PC-9 (cell line): ENCODE measurements around the gene LRP1-AS. TPM values are rescaled to one million over a fixed set of nuclear protein-coding genes. Genes with fewer than 3 reads are reported as not detected.

Experiments
- BruUV-seq: library from RNA; stranded (reverse); fragments of 400-500 nt; replicated peaks from 2 replicates; lab custom pipeline; 2021; lab: Mats Ljungman, UMichigan
- CTCF ChIA-PET: fragments of 300-600 bp; sonication (Branson Sonifier 250); formaldehyde crosslinking; loops from one replicate; lab custom pipeline; 2022; ENCODE audit warnings: antibody characterized with exemption; lab: Charles Lee
- POLR2A ChIA-PET: fragments of 300-600 bp; sonication (Branson Sonifier 250); formaldehyde crosslinking; loops from one replicate; lab custom pipeline; 2022; ENCODE audit warnings: antibody characterized with exemption; ENCODE audit not compliant: unreplicated experiment; lab: Charles Lee
- DNase-seq, 2 experiments: peaks; one replicate each; pipeline versions ENCODE4 v3.0.0 to v3.0.0-alpha.2; 2015 to 2022; ENCODE audit warnings: mixed read lengths in 1 of 2
- H2AFZ ChIP-seq: fragments of 200-600 bp; sonication (generic); 2 replicates; pipeline ENCODE4 v1.8.1; 2017; ENCODE audit warnings: antibody characterized with exemption
- H3F3A ChIP-seq: fragments of 200-600 bp; sonication (generic); 2 replicates; pipeline ENCODE4 v1.8.1; 2017; ENCODE audit warnings: antibody characterized with exemption, mild to moderate bottlenecking, low read depth; ENCODE audit not compliant: insufficient read depth
- H3K27ac ChIP-seq: fragments of 200-600 bp; sonication (generic); 2 replicates; pipeline ENCODE4 v1.6.1; 2016; ENCODE audit warnings: mixed run types
- H3K27me3 ChIP-seq: fragments of 200-600 bp; sonication (generic); 2 replicates; pipeline ENCODE4 v1.6.1; 2016; ENCODE audit warnings: low read depth, mixed run types; ENCODE audit not compliant: insufficient read depth
- H3K36me3 ChIP-seq: fragments of 200-600 bp; sonication (generic); 2 replicates; pipeline ENCODE4 v1.6.1; 2016; ENCODE audit warnings: low read depth, mixed run types
- H3K4me1 ChIP-seq: fragments of 200-600 bp; sonication (generic); replicated peaks from 2 replicates; pipeline ENCODE4 v1.6.1; 2016; ENCODE audit warnings: mixed run types; ENCODE audit not compliant: insufficient read depth
- H3K4me2 ChIP-seq: fragments of 200-600 bp; sonication (generic); 2 replicates; pipeline ENCODE4 v1.6.1; 2017; ENCODE audit warnings: mixed run types
- H3K4me3 ChIP-seq: fragments of 200-600 bp; sonication (generic); 2 replicates; pipeline ENCODE4 v1.6.1; 2016; ENCODE audit warnings: mixed run types
- H3K79me2 ChIP-seq: fragments of 200-600 bp; sonication (generic); 2 replicates; pipeline ENCODE4 v1.6.1; 2017; ENCODE audit warnings: low read depth, mixed run types
- H3K9me2 ChIP-seq: fragments of 200-600 bp; sonication (generic); 2 replicates; pipeline ENCODE4 v1.8.1; 2017; ENCODE audit warnings: mild to moderate bottlenecking; ENCODE audit not compliant: insufficient read depth
- H3K9me3 ChIP-seq: fragments of 200-600 bp; sonication (generic); 2 replicates; pipeline ENCODE4 v1.8.1; 2016; ENCODE audit warnings: low read depth; ENCODE audit not compliant: insufficient read depth
- H4K20me1 ChIP-seq: fragments of 200-600 bp; sonication (generic); 2 replicates; pipeline ENCODE4 v1.8.1; 2017; ENCODE audit not compliant: insufficient read depth
- CTCF ChIP-seq: fragments of 200-600 bp; sonication (generic); conservative IDR thresholded peaks from 2 replicates; pipeline ENCODE4 v1.6.1; 2017; ENCODE audit warnings: mixed run types, antibody characterized with exemption, mild to moderate bottlenecking, moderate library complexity
- EZH2 ChIP-seq: fragments of 200-600 bp; sonication (generic); IDR thresholded peaks from 2 replicates; pipeline ENCODE4 v1.8.0; 2017; ENCODE audit warnings: antibody characterized with exemption, low read depth
- intact Hi-C: fragments of 100-400 bp; cut with micrococcal nuclease; formaldehyde crosslinking; loops from one replicate; pipeline ENCODE4 v1.10.0; 2022; ENCODE audit not compliant: unreplicated experiment
- total RNA-seq: library from RNA; stranded (reverse); gene quantifications from 2 replicates; pipeline ENCODE4 v1.2.3, GENCODE V29; 2021

LRP1-AS gene
- total RNA-seq, 1 experiment from 2014 or later, result not detected

- 0 out of 2 replicates have a peak, but pooled peaks cover 2% of the 10 kb centered on the region for H4K20me1 ChIP-seq
- ChIA-PET POLR2A (interaction anchor here (0.6 to 0.7 kb wide), 2 partner anchors 24 to 28 kb away, joined by 3 to 20 read pairs; no protein-coding TSS in a partner anchor), CTCF (no interaction called here)
- no peaks in the 10 kb centered on the region for H3K4me1 ChIP-seq
- H3K9me3 ChIP-seq, result no peaks in the 10 kb centered on the region
- no peaks in the 10 kb centered on the region for H3K27me3 ChIP-seq
- no peak for TF ChIP-seq EZH2
- no peak for TF ChIP-seq CTCF
- no peak overlapping the region for H3K27ac ChIP-seq
- no peak overlapping the region for H3K4me3 ChIP-seq
- H3K79me2 ChIP-seq, result no peaks in the 10 kb centered on the region
- BruUV-seq, result no TSS peak
- intact Hi-C loops, result no loop called here
- peaks cover 4% of the 10 kb centered on the region; the same call in 1 of the 2 replicates for H3K36me3 ChIP-seq
- H3K9me2 ChIP-seq, result no peaks in the 10 kb centered on the region
- H3F3A ChIP-seq, result peaks cover 21% of the 10 kb centered on the region
- H2AFZ ChIP-seq, result no peak overlapping the region
- no peak for DNase-seq
- no peak overlapping the region for H3K4me2 ChIP-seq
These were observed 49.9 kb downstream of the LRP1-AS start for GRCh38 chr12:57097554-57097835.

DNA sequence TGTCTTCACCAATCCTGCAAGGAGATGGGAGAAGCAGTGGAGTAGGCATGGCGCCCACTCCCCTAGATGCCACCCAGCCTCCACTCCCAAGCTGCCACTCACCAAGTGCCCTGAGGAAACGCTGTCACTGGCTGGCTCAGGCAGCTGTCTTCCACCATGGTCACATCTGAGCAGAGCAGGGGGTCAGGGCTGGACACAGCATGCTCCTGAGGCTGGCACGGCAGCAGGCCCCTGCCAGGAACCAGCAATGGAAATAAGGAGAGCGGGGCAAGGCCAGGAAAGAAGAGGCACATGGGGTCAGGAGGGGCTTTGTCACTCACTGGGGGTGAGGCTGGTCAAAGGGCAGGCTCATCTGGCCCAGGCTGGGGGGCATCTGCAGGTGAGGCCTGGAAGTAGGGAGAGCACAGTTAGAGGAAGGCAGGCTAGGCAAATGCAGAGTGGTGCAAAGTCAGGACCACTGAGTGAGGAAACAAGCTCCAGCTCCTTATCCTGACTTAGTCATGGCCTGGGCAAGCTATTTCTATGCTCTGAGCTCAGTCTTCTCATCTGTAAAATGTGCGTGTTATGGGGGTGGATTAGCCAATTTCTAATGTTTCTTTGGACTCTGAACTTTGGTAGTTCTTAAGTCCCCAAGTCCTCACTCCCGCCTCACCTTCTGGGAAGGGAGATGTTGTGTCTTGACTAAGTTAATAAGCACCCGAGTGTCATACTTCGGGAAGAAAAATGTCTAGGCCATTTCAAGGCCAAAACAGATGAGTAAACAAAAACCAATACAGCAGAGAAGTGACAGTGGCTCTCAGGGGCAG lies 50.5 kb downstream of the LRP1-AS start:
- intact Hi-C loops, result no loop called here
- CTCF ChIA-PET, result interaction anchor here (0.5 kb wide), 1 partner anchor 86 kb away, joined by 5 read pairs; no protein-coding TSS in a partner anchor
- Histone ChIP-seq H4K20me1 (0 out of 2 replicates have a peak, but pooled peaks cover 3% of the 10 kb centered on the region), H3K79me2 (no peaks in the 10 kb centered on the region), H3K4me1 (no peaks in the 10 kb centered on the region), H3K9me2 (no peaks in the 10 kb centered on the region), H3K9me3 (no peaks in the 10 kb centered on the region), H3K27me3 (no peaks in the 10 kb centered on the region), H3K27ac (no peak overlapping the region), H2AFZ (no peak overlapping the region), H3F3A (peaks cover 17% of the 10 kb centered on the region), H3K4me3 (no peak overlapping the region), H3K4me2 (no peak overlapping the region), H3K36me3 (peaks cover 4% of the 10 kb centered on the region; the same call in 1 of the 2 replicates)
- no TSS peak for BruUV-seq
- POLR2A ChIA-PET, result interaction anchor here (0.6 to 0.7 kb wide), 2 partner anchors 23 to 27 kb away, joined by 3 to 20 read pairs; no protein-coding TSS in a partner anchor
- no peak for DNase-seq
- TF ChIP-seq EZH2 (no peak), CTCF (no peak)

DNA sequence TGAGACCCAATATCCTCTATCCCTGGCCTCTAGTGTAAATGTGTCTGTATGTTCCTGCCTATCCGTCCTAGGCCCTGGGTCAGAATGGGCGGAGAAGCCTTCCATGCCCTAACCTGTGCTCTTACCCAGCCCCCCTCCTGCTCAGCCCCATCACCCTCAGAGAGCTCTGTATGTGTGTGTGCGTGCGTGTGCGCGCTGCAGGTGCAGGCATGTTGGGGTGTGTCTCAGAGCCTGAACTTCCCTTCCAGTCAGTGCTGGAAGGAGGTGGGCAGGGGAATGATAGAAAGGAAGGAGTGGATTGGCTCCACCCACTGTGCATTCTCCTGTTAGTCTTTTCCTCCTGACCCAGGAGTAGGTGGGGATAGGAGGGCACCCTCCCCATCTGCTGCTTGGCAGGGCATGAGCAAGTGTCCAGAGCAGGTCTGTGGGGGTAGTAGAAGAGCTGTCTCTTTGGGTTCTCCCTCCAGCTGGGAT lies 51.3 kb downstream of the LRP1-AS start:
- no peak overlapping the region for H3K4me2 ChIP-seq
- no peaks in the 10 kb centered on the region for H3K9me3 ChIP-seq
- DNase-seq, result no peak
- no peak overlapping the region for H3K27ac ChIP-seq
- no peaks in the 10 kb centered on the region for H3K4me1 ChIP-seq
- no peak overlapping the region for H2AFZ ChIP-seq
- ChIA-PET CTCF (interaction anchor here (0.5 kb wide), 1 partner anchor 87 kb away, joined by 5 read pairs; no protein-coding TSS in a partner anchor), POLR2A (interaction anchor here (0.5 kb wide), 1 partner anchor 32 kb away, joined by 4 read pairs; the partner anchor contains the start of gene LRP1)
- 0 out of 2 replicates have a peak, but pooled peaks cover 3% of the 10 kb centered on the region for H4K20me1 ChIP-seq
- no peaks in the 10 kb centered on the region for H3K79me2 ChIP-seq
- no TSS peak for BruUV-seq
- no peak overlapping the region for H3K4me3 ChIP-seq
- H3K9me2 ChIP-seq, result no peaks in the 10 kb centered on the region
- intact Hi-C loops, result no loop called here
- H3K36me3 ChIP-seq, result peaks cover 4% of the 10 kb centered on the region; the same call in 1 of the 2 replicates
- no peak for TF ChIP-seq CTCF
- no peak for TF ChIP-seq EZH2
- H3F3A ChIP-seq, result peaks cover 17% of the 10 kb centered on the region
- no peaks in the 10 kb centered on the region for H3K27me3 ChIP-seq
